Gastrocnemius medialis (tissue), 4 donors: ENCODE measurements around the gene ADAR. TPM values are rescaled to one million over a fixed set of nuclear protein-coding genes. Genes with fewer than 3 reads are reported as not detected.

Source experiments
- ATAC-seq, 2 donors: fragments of 150-250 bp; one replicate each; pipeline ENCODE4 v1.9.1; 2016
- DNase-seq, 2 donors: peaks; one replicate each; pipeline ENCODE4 v3.0.0-alpha.2; 2019
- H3K27ac ChIP-seq, 4 donors: fragments of 200-600 bp; sonication (generic); 1 replicate in 1 of 4; 2 replicates in 3 of 4; pipeline ENCODE4 v1.5.1; 2016 to 2018; ENCODE audit warnings: mild to moderate bottlenecking in 2 of 4, moderate library complexity in 1 of 4
- H3K27me3 ChIP-seq, 3 donors: fragments of 200-600 bp; sonication (generic) in 2 of 3; 1 replicate in 1 of 3; 2 replicates in 2 of 3; pipeline versions ENCODE4 v1.5.1 to v1.6.0; 2016 to 2019; ENCODE audit warnings: mild to moderate bottlenecking in 1 of 3, moderate library complexity in 1 of 3
- H3K36me3 ChIP-seq, 2 donors: fragments of 200-600 bp; sonication (generic) in 1 of 2; one replicate each; pipeline ENCODE4 v1.5.1; 2017 to 2018
- H3K4me1 ChIP-seq, 2 donors: fragments of 200-600 bp; sonication (generic) in 1 of 2; one replicate each; pipeline ENCODE4 v1.5.1; 2016 to 2017; ENCODE audit warnings: mild to moderate bottlenecking in 2 of 2
- H3K4me3 ChIP-seq, 4 donors: fragments of 200-600 bp; sonication (generic) in 3 of 4; 1 replicate in 1 of 4; 2 replicates in 3 of 4; pipeline ENCODE4 v1.5.1; 2016 to 2019; ENCODE audit warnings: mild to moderate bottlenecking in 2 of 4
- H3K9me3 ChIP-seq, 3 donors: fragments of 200-600 bp; sonication (generic) in 2 of 3; 1 replicate in 1 of 3; 2 replicates in 2 of 3; pipeline ENCODE4 v1.5.1; 2016 to 2019
- CTCF ChIP-seq, 5 experiments: fragments of 450-650 bp in 3 of 5; fragments of 200-600 bp in 2 of 5; sonication (generic) in 2 of 5; IDR thresholded peaks in 4 of 5; conservative IDR thresholded peaks in 1 of 5; 1 replicate in 4 of 5; 2 replicates in 1 of 5; pipeline ENCODE4 v1.5.1; 2016 to 2019; ENCODE audit warnings: antibody characterized with exemption in 5 of 5, mild to moderate bottlenecking in 3 of 5, moderate library complexity in 3 of 5
- POLR2A ChIP-seq, 2 donors: fragments of 450-650 bp; IDR thresholded peaks; one replicate each; pipeline ENCODE4 v1.6.1; 2017; ENCODE audit warnings: antibody characterized with exemption in 2 of 2, mild to moderate bottlenecking in 2 of 2, moderate library complexity in 2 of 2
- in situ Hi-C, 4 donors: fragments of 200-750 bp; cut with MboI; loops; one replicate each; pipeline versions ENCODE4 v1.15.0 to v1.8.0; 2017; ENCODE audit warnings: low sequenced_read_pairs in 4 of 4
- intact Hi-C: fragments of 100-400 bp; cut with DNase I; formaldehyde crosslinking; loops from one replicate; pipeline ENCODE4 v1.15.1; 2023; ENCODE audit warnings: low total_unique reads
- total RNA-seq, 4 donors: library from RNA; depleted of rRNA; stranded (reverse); fragments of >200 nt; gene quantifications; one replicate each; pipeline versions ENCODE4 v1.1.0 to v1.2.3, GENCODE V29; 2016

Gene ADAR
- total RNA-seq, 4 donors from 2014 or later: 16.4 to 38.4 (median 19.0) TPM

GRCh38 chr1:154584267-154584994, 23.6 kb downstream of the ADAR start:
- in situ Hi-C loops: no loop called here
- peaks cover 13 to 96% of the 10 kb centered on the region in 2 donors for H3K36me3 ChIP-seq

GRCh38 chr1:154583773-154584172, 24.2 kb downstream of the ADAR start:
- in situ Hi-C loops: no loop called here

More at GRCh38 chr1:154584267-154584994, 23.6 kb downstream of the ADAR start:
- no peaks in the 10 kb centered on the region for H3K4me1 ChIP-seq
- ATAC-seq (no peak), DNase-seq (no peak)
- no peak overlapping the region for H3K27ac ChIP-seq
- H3K9me3 ChIP-seq: no peaks in the 10 kb centered on the region
- TF ChIP-seq CTCF (IDR thresholded peaks at IDR 0.05 in 4 of 5, conservative IDR thresholded peaks at IDR 0.05 in 1 of 5) (no peak), POLR2A (IDR thresholded peaks at IDR 0.05) (no peak)
- no peaks in the 10 kb centered on the region for H3K27me3 ChIP-seq
- intact Hi-C loops: no loop called here
- no peak overlapping the region for H3K4me3 ChIP-seq

GRCh38 chr1:154582885-154583284, 25.1 kb downstream of the ADAR start:
- Histone ChIP-seq H3K4me1 (no peaks in the 10 kb centered on the region), H3K27ac (no peak overlapping the region), H3K4me3 (no peak overlapping the region), H3K27me3 (no peaks in the 10 kb centered on the region), H3K9me3 (no peaks in the 10 kb centered on the region), H3K36me3 (peaks cover 3 to 89% of the 10 kb centered on the region in 2 donors)
- intact Hi-C loops: no loop called here
- TF ChIP-seq POLR2A (IDR thresholded peaks at IDR 0.05): no peak
- TF ChIP-seq CTCF (IDR thresholded peaks at IDR 0.05 in 4 of 5, conservative IDR thresholded peaks at IDR 0.05 in 1 of 5): no peak
- in situ Hi-C loops: no loop called here
- DNase-seq (no peak), ATAC-seq (no peak)

More at GRCh38 chr1:154583773-154584172, 24.2 kb downstream of the ADAR start:
- TF ChIP-seq CTCF (IDR thresholded peaks at IDR 0.05 in 4 of 5, conservative IDR thresholded peaks at IDR 0.05 in 1 of 5): no peak
- Histone ChIP-seq H3K27ac (no peak overlapping the region), H3K4me1 (no peaks in the 10 kb centered on the region), H3K27me3 (no peaks in the 10 kb centered on the region), H3K9me3 (no peaks in the 10 kb centered on the region), H3K4me3 (no peak overlapping the region), H3K36me3 (peaks cover 7 to 96% of the 10 kb centered on the region in 2 donors)
- ATAC-seq: no peak
- intact Hi-C loops: no loop called here
- no peak for DNase-seq

- H3K36me3 ChIP-seq: peaks cover 3 to 78% of the 10 kb centered on the region in 2 donors
- no peak for TF ChIP-seq POLR2A (IDR thresholded peaks at IDR 0.05)
- TF ChIP-seq CTCF (IDR thresholded peaks at IDR 0.05 in 4 of 5, conservative IDR thresholded peaks at IDR 0.05 in 1 of 5): no peak
- H3K4me1 ChIP-seq: no peaks in the 10 kb centered on the region
- DNase-seq (no peak), ATAC-seq (no peak)
- in situ Hi-C loops: no loop called here
- H3K9me3 ChIP-seq: no peaks in the 10 kb centered on the region
- no peak overlapping the region for H3K27ac ChIP-seq
- intact Hi-C loops: no loop called here
- no peak overlapping the region for H3K4me3 ChIP-seq
- H3K27me3 ChIP-seq: no peaks in the 10 kb centered on the region
Measured at GRCh38 chr1:154581766-154582165, 26.2 kb downstream of the ADAR start.
